ENCODE results near the gene RBMS3. TPM values are rescaled to one million over a fixed set of nuclear protein-coding genes. Genes with fewer than 3 reads are reported as not detected.

RBMS3 gene
- total RNA-seq, 1 experiment from 2014 or later: 0.42 TPM

GRCh38 chr3:29777869-29778268 is 497.0 kb downstream of the RBMS3 start:
- no peak overlapping the region for H3K27ac ChIP-seq (ENCODE audit: low read depth, low read length)
- H4K20me1 ChIP-seq (ENCODE audit: insufficient read depth): 0 out of 2 replicates have a peak, but pooled peaks cover 4% of the 10 kb centered on the region
- DNase-seq (ENCODE audit: low read depth, low spot score): no peak
- POLR2A ChIA-PET: no interaction called here
- no peak for TF ChIP-seq MAX (IDR thresholded peaks at IDR 0.05)
- no peak for TF ChIP-seq POLR2AphosphoS5 (IDR thresholded peaks at IDR 0.05; ENCODE audit: low read depth, low read length)
- TF ChIP-seq CTCF (IDR thresholded peaks at IDR 0.05 in 2 of 3, conservative IDR thresholded peaks at IDR 0.05 in 1 of 3; ENCODE audit: borderline replicate concordance in 1 of 3, insufficient read depth in 1 of 3, low read depth in 2 of 3, low read length in 2 of 3): no peak
- no peak for TF ChIP-seq RAD21 (IDR thresholded peaks at IDR 0.05; ENCODE audit: low read depth)
- no peak for TF ChIP-seq SIN3A (IDR thresholded peaks at IDR 0.05; ENCODE audit: low read depth)
- TF ChIP-seq REST (IDR thresholded peaks at IDR 0.05; ENCODE audit: low read depth): no peak
- TF ChIP-seq FOSL1 (IDR thresholded peaks at IDR 0.05; ENCODE audit: low read depth): no peak
- TF ChIP-seq, protein P1, sequence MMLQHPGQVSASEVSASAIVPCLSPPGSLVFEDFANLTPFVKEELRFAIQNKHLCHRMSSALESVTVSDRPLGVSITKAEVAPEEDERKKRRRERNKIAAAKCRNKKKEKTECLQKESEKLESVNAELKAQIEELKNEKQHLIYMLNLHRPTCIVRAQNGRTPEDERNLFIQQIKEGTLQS (IDR thresholded peaks at IDR 0.05): no peak
- TF ChIP-seq SRF (IDR thresholded peaks at IDR 0.05; ENCODE audit: low read depth): no peak
- TF ChIP-seq JUND (IDR thresholded peaks at IDR 0.05): no peak
- no peak for TF ChIP-seq YY1 (IDR thresholded peaks at IDR 0.05; ENCODE audit: extremely low read depth, insufficient replicate concordance, low read depth, low read length)
- TF ChIP-seq ZNF274 (IDR thresholded peaks at IDR 0.05; ENCODE audit: low read depth, low read length): no peak
- no peaks in the 10 kb centered on the region for H3K27me3 ChIP-seq (ENCODE audit: insufficient read depth, low read length)
- H3K9me2 ChIP-seq (ENCODE audit: insufficient read depth): no peaks in the 10 kb centered on the region
- H3K9me3 ChIP-seq (ENCODE audit: control insufficient read depth in 1 of 2, insufficient read depth in 1 of 2, low read depth in 1 of 2, low read length in 2 of 2): no peaks in the 10 kb centered on the region
- H3K9ac ChIP-seq (ENCODE audit: low read length): no peak overlapping the region
- H3K4me3 ChIP-seq (replicated peaks in 1 of 2; ENCODE audit: low read depth in 1 of 2, low read length in 2 of 2): no peak overlapping the region
- BruUV-seq (replicated peaks): no TSS peak
- H3K79me2 ChIP-seq (ENCODE audit: insufficient read depth, low read length): no peaks in the 10 kb centered on the region
- intact Hi-C loops (cut with micrococcal nuclease): no loop called here
- no peaks in the 10 kb centered on the region for H3K4me1 ChIP-seq (ENCODE audit: control insufficient read depth in 1 of 2, insufficient read depth in 2 of 2, low read length in 2 of 2)
- RAD21 ChIA-PET (ENCODE audit: low non-redundant PET in 1 of 2, low total read pairs in 2 of 2, uncharacterized antibody in 2 of 2, unreplicated experiment in 2 of 2): no interaction called here
- CTCF ChIA-PET: no interaction called here
- ATAC-seq: no peak
- no peak overlapping the region for H3K4me2 ChIP-seq (ENCODE audit: low read length)
- no peaks in the 10 kb centered on the region for H3K36me3 ChIP-seq (ENCODE audit: control insufficient read depth in 1 of 2, insufficient read depth in 2 of 2, low read length in 2 of 2)
- H2AFZ ChIP-seq (ENCODE audit: low read depth, low read length, poor library complexity, severe bottlenecking): no peak overlapping the region

Measured in HCT116 (cell line).